Measurements from ENCODE around the gene PKP1. TPM values are rescaled to one million over a fixed set of nuclear protein-coding genes. Genes with fewer than 3 reads are reported as not detected.

PKP1 gene
- total RNA-seq, 1 donor from 2014 or later: not detected

- Mint-ChIP-seq H3K4me3 (no peak overlapping the region), H3K27me3 (ENCODE audit: insufficient read depth) (peaks cover 12% of the 10 kb centered on the region), H3K27ac (no peak overlapping the region), H3K36me3 (ENCODE audit: low read depth) (no peaks in the 10 kb centered on the region), H3K4me1 (ENCODE audit: low read depth) (no peaks in the 10 kb centered on the region), H3K9me3 (no peaks in the 10 kb centered on the region)
- intact Hi-C loops (cut with micrococcal nuclease): no loop called here
- DNase-seq (ENCODE audit: low spot score): no peak
Observed at GRCh38 chr1:201276891-201277290, 6.4 kb upstream of the PKP1 start.

- peaks cover 17% of the 10 kb centered on the region for H3K27me3 Mint-ChIP-seq (ENCODE audit: insufficient read depth)
Observed at GRCh38 chr1:201277441-201277840, 5.9 kb upstream of the PKP1 start.

DNA sequence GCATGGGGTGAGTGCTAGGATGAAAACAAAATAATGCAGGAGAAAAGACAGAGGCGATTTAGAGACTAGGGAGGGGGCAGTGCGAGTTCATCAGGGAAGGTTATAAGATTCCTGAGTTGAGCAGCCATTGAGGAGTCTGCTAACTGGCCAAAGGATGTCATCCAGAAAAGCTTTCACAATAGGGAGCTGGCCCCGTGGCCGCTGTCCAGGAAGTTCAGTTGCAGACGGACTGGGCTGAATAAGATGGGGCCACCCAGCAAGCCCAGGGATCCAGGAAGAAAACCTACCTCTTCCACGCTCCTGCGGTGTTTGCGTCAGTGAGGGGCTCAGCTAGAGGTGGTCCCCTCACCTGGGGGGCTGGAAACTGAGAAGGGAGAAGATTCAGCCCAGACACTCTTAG is 4.0 kb upstream of the PKP1 start:
- DNase-seq (ENCODE audit: low spot score): no peak
- intact Hi-C loops (cut with micrococcal nuclease): no loop called here

More at GRCh38 chr1:201277441-201277840, 5.9 kb upstream of the PKP1 start:
- no peaks in the 10 kb centered on the region for H3K36me3 Mint-ChIP-seq (ENCODE audit: low read depth)
- no peak overlapping the region for H3K27ac Mint-ChIP-seq
- DNase-seq (ENCODE audit: low spot score): no peak
- H3K9me3 Mint-ChIP-seq: no peaks in the 10 kb centered on the region
- intact Hi-C loops (cut with micrococcal nuclease): no loop called here
- no peaks in the 10 kb centered on the region for H3K4me1 Mint-ChIP-seq (ENCODE audit: low read depth)
- no peak overlapping the region for H3K4me3 Mint-ChIP-seq

GRCh38 chr1:201280884-201281283 is 2.4 kb upstream of the PKP1 start:
- H3K4me3 Mint-ChIP-seq: no peak overlapping the region
- H3K36me3 Mint-ChIP-seq (ENCODE audit: low read depth): no peaks in the 10 kb centered on the region
- intact Hi-C loops (cut with micrococcal nuclease): no loop called here
- no peak for DNase-seq (ENCODE audit: low spot score)
- H3K27me3 Mint-ChIP-seq (ENCODE audit: insufficient read depth): peaks cover 40% of the 10 kb centered on the region
- peaks cover 3% of the 10 kb centered on the region for H3K4me1 Mint-ChIP-seq (ENCODE audit: low read depth)
- no peaks in the 10 kb centered on the region for H3K9me3 Mint-ChIP-seq
- H3K27ac Mint-ChIP-seq: no peak overlapping the region

More for the DNA sequence above, 4.0 kb upstream of the PKP1 start:
- Mint-ChIP-seq H3K4me3 (no peak overlapping the region), H3K9me3 (no peaks in the 10 kb centered on the region), H3K27ac (no peak overlapping the region), H3K4me1 (ENCODE audit: low read depth) (peaks cover 3% of the 10 kb centered on the region), H3K27me3 (ENCODE audit: insufficient read depth) (peaks cover 28% of the 10 kb centered on the region), H3K36me3 (ENCODE audit: low read depth) (no peaks in the 10 kb centered on the region)

DNA sequence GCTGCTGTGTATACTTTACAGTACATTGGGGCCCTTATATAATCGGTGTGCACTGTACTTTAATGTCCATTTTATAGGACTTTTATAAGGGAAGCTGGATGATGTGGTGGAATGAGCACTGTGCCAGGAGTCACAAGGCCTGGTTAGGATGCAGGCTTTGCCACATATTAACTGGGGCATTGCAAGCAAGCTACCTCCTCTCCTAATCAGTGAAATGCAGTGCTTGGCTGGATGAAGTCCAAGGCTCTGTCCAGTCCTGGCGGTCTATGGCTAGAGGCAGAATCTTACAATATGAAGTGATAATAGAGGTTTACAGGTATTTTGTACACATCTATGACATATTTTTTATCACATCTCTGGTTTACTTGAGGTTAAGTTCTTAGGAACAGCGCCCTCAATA is 1.7 kb upstream of the PKP1 start:
- H3K27ac Mint-ChIP-seq: no peak overlapping the region
- intact Hi-C loops (cut with micrococcal nuclease): no loop called here
- no peaks in the 10 kb centered on the region for H3K9me3 Mint-ChIP-seq
- peaks cover 44% of the 10 kb centered on the region for H3K27me3 Mint-ChIP-seq (ENCODE audit: insufficient read depth)
- no peaks in the 10 kb centered on the region for H3K36me3 Mint-ChIP-seq (ENCODE audit: low read depth)
- no peak for DNase-seq (ENCODE audit: low spot score)
- H3K4me1 Mint-ChIP-seq (ENCODE audit: low read depth): peaks cover 3% of the 10 kb centered on the region
- H3K4me3 Mint-ChIP-seq: no peak overlapping the region

- Mint-ChIP-seq H3K4me3 (no peak overlapping the region), H3K27me3 (ENCODE audit: insufficient read depth) (peaks cover 44% of the 10 kb centered on the region), H3K4me1 (ENCODE audit: low read depth) (peaks cover 3% of the 10 kb centered on the region), H3K27ac (no peak overlapping the region), H3K36me3 (ENCODE audit: low read depth) (no peaks in the 10 kb centered on the region), H3K9me3 (no peaks in the 10 kb centered on the region)
- intact Hi-C loops (cut with micrococcal nuclease): no loop called here
- DNase-seq (ENCODE audit: low spot score): no peak
Observed at GRCh38 chr1:201282216-201282615, 1.1 kb upstream of the PKP1 start.

DNA sequence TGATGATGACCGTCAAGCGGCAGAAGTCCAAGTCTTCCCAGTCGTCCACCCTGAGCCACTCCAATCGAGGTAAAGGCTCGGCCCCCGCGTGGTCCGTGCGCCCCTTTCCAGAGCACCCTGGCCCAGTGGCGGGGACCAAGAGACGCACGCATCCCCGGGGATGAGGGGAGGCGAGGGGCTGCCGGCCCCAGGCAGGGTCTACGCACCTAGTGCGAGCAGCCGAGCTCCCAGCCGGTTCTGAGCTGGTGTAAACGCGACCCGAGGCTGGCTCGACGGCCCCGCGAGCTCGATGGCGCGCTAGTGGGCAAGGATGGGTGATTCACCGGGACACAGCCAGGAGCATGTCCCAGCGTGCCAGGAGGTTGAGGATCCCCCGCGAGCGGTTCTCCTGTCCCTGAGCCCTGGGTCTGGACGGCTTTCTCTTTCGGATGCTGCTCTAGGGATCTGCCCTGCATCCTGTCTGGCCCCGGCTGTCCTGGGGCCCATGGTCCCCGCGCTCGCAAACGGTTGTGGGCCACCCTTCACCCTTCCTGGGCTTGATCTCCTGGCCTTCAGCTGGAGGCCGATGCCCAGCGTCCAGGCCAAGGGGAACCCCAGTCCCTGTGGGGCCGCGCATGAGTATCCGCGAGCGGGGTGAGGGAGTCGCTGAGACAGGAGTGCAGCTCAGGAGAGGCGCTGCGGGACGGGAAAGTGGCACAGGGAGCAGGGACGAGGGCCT is 689 bp downstream of the PKP1 start:
- Mint-ChIP-seq H3K4me1 (ENCODE audit: low read depth) (peaks cover 3% of the 10 kb centered on the region), H3K9me3 (no peaks in the 10 kb centered on the region), H3K27ac (no peak overlapping the region), H3K36me3 (ENCODE audit: low read depth) (no peaks in the 10 kb centered on the region), H3K27me3 (ENCODE audit: insufficient read depth) (peaks cover 41% of the 10 kb centered on the region), H3K4me3 (no peak overlapping the region)
- intact Hi-C loops (cut with micrococcal nuclease): no loop called here
- DNase-seq (ENCODE audit: low spot score): no peak

DNA sequence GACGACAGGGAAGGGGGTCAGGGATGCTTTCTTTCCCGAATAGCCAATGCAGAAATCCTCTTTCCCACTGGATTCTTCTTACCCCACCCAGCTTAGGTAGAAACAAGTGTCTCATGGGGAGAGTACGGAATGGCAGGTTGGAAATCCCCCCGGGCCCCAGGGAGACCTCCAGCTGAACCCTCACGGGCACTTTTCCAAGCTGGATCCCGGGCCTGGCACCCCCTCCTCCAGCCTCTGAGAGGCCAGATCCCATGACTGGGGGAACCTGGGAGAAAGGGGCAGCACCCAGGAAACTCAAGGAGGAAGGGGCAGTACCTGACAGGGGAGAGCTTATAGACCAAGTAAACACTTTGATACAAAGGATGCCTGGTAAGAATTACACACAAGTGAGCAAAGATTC is 1.3 kb downstream of the PKP1 start:
- Mint-ChIP-seq H3K4me3 (no peak overlapping the region), H3K9me3 (no peaks in the 10 kb centered on the region)
- no peak for DNase-seq (ENCODE audit: low spot score)

DNA sequence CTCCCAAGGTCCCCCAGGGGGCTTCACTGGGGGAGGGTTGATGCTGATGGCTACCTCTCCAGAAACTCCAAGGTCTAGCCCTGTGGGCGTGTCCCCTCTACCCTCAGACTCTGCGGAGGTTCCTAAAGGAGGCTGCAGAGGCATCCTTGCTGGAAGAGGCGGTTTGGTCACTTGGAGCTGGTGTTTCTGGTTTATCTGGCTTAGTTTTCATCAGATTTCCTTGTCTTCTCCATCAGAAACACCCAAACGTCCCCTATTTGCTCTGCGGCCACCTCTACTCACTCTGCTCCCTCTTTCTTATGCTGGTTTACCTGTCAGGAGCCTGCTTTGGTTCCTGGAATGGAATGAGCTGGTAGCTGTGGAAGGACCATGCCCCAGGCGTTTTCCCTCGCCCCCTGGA is 2.5 kb downstream of the PKP1 start:
- no peak for DNase-seq (ENCODE audit: low spot score)
- peaks cover 41% of the 10 kb centered on the region for H3K27me3 Mint-ChIP-seq (ENCODE audit: insufficient read depth)
- H3K27ac Mint-ChIP-seq: no peak overlapping the region
- H3K36me3 Mint-ChIP-seq (ENCODE audit: low read depth): no peaks in the 10 kb centered on the region
- no peak overlapping the region for H3K4me3 Mint-ChIP-seq
- intact Hi-C loops (cut with micrococcal nuclease): no loop called here
- H3K9me3 Mint-ChIP-seq: no peaks in the 10 kb centered on the region
- H3K4me1 Mint-ChIP-seq (ENCODE audit: low read depth): peaks cover 3% of the 10 kb centered on the region

More for the DNA sequence above, 1.3 kb downstream of the PKP1 start:
- no peaks in the 10 kb centered on the region for H3K36me3 Mint-ChIP-seq (ENCODE audit: low read depth)
- H3K27me3 Mint-ChIP-seq (ENCODE audit: insufficient read depth): peaks cover 41% of the 10 kb centered on the region
- H3K27ac Mint-ChIP-seq: no peak overlapping the region
- H3K4me1 Mint-ChIP-seq (ENCODE audit: low read depth): peaks cover 3% of the 10 kb centered on the region
- intact Hi-C loops (cut with micrococcal nuclease): no loop called here

- peaks cover 39% of the 10 kb centered on the region for H3K27me3 Mint-ChIP-seq (ENCODE audit: insufficient read depth)
Observed at GRCh38 chr1:201286445-201286844, 3.1 kb downstream of the PKP1 start.

DNA sequence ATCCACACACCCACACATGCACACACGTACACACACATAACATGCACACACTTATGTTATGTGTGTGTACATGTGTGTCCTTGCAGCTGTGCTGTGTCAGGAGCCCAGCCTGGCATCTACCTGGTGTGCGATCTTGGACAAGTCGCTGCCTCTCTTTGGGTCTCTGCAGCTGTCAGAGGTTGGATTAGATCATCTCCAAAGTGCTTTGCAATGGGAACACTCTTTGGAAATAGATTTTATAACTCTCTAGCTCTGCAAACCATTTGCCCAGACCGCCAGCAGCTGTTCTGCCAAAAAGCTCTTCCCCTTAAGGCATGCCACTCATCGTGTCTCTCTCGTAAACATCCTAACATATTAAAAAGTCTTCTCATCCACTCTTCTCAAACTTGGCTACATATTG is 4.7 kb downstream of the PKP1 start:
- no peak overlapping the region for H3K27ac Mint-ChIP-seq
- peaks cover 1% of the 10 kb centered on the region for H3K4me1 Mint-ChIP-seq (ENCODE audit: low read depth)
- no peak overlapping the region for H3K4me3 Mint-ChIP-seq
- intact Hi-C loops (cut with micrococcal nuclease): no loop called here
- no peaks in the 10 kb centered on the region for H3K9me3 Mint-ChIP-seq
- H3K27me3 Mint-ChIP-seq (ENCODE audit: insufficient read depth): peaks cover 24% of the 10 kb centered on the region
- DNase-seq (ENCODE audit: low spot score): no peak
- no peaks in the 10 kb centered on the region for H3K36me3 Mint-ChIP-seq (ENCODE audit: low read depth)

More at GRCh38 chr1:201286445-201286844, 3.1 kb downstream of the PKP1 start:
- intact Hi-C loops (cut with micrococcal nuclease): no loop called here
- Mint-ChIP-seq H3K9me3 (no peaks in the 10 kb centered on the region), H3K4me3 (no peak overlapping the region), H3K4me1 (ENCODE audit: low read depth) (peaks cover 3% of the 10 kb centered on the region), H3K27ac (no peak overlapping the region), H3K36me3 (ENCODE audit: low read depth) (no peaks in the 10 kb centered on the region)
- DNase-seq (ENCODE audit: low spot score): no peak

- Mint-ChIP-seq H3K9me3 (no peaks in the 10 kb centered on the region), H3K4me3 (no peak overlapping the region), H3K27me3 (ENCODE audit: insufficient read depth) (peaks cover 22% of the 10 kb centered on the region), H3K27ac (no peak overlapping the region), H3K36me3 (ENCODE audit: low read depth) (no peaks in the 10 kb centered on the region), H3K4me1 (ENCODE audit: low read depth) (no peaks in the 10 kb centered on the region)
- intact Hi-C loops (cut with micrococcal nuclease): no loop called here
- no peak for DNase-seq (ENCODE audit: low spot score)
Observed at GRCh38 chr1:201288765-201289164, 5.5 kb downstream of the PKP1 start.

DNA sequence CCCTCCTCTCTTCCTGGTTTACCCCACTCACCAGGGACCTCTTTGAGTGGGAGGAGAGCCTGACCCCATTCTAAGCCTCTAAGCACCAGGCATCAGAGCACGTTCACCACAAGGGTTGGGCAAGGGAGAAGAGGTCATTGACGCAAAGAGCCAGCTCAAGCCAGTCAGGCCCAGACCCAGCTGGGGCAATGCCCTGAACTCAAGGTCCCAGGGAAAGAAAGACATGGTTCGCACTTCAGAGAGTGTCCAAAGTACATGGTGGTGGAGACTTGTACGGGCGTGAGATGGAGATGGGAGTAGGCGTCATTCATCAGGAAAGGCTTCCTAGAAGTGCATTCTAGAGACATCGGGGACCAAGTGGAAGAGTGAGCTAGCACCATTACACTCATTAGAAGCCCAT is 7.2 kb downstream of the PKP1 start:
- Mint-ChIP-seq H3K4me3 (no peak overlapping the region), H3K9me3 (no peaks in the 10 kb centered on the region), H3K36me3 (ENCODE audit: low read depth) (no peaks in the 10 kb centered on the region), H3K4me1 (ENCODE audit: low read depth) (no peaks in the 10 kb centered on the region), H3K27me3 (ENCODE audit: insufficient read depth) (peaks cover 20% of the 10 kb centered on the region), H3K27ac (no peak overlapping the region)
- DNase-seq (ENCODE audit: low spot score): no peak
- intact Hi-C loops (cut with micrococcal nuclease): no loop called here

DNA sequence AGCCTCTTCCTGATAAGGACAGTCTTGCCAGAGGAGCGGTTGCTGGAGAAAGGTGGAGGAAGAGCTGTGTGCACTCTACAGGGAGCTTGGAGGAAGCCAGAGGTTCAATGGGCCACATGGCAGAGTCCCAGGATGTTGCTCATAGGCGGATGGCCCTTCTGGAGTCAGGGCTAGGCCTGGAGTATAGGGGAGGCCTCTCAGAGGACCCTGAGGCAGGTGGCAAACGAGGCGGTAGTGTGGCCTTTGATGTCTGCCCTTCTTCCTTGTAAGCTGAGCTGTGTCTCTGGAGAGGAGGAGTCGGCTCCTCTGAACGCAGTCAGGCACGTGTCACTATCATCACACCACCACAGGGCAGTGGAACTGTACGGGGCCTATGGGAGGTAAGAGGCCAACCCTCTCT is 8.6 kb downstream of the PKP1 start:
- H3K27ac Mint-ChIP-seq: no peak overlapping the region
- H3K9me3 Mint-ChIP-seq: no peaks in the 10 kb centered on the region
- intact Hi-C loops (cut with micrococcal nuclease): no loop called here

More for the DNA sequence above, 8.6 kb downstream of the PKP1 start:
- H3K27me3 Mint-ChIP-seq (ENCODE audit: insufficient read depth): peaks cover 18% of the 10 kb centered on the region
- H3K4me1 Mint-ChIP-seq (ENCODE audit: low read depth): no peaks in the 10 kb centered on the region
- DNase-seq (ENCODE audit: low spot score): no peak
- no peaks in the 10 kb centered on the region for H3K36me3 Mint-ChIP-seq (ENCODE audit: low read depth)
- no peak overlapping the region for H3K4me3 Mint-ChIP-seq
